HG02938 (cell line): ENCODE measurements around the gene OGT.

Experiments used
- ATAC-seq: cut with Tn5 transposase; IDR thresholded peaks from one replicate; pipeline ENCODE4 v1.9.1; 2021; ENCODE audit warnings: mild to moderate bottlenecking, moderate library complexity; ENCODE audit not compliant: unreplicated experiment

Gene OGT

GRCh38 chrX:71621603-71622002, 88.7 kb downstream of the OGT start:
- no peak for ATAC-seq

GRCh38 chrX:71622032-71622575, 89.2 kb downstream of the OGT start:
- no peak for ATAC-seq

- ATAC-seq = peak; percentile 51
Observed at GRCh38 chrX:71622576-71623450, 89.9 kb downstream of the OGT start.

- no peak for ATAC-seq
Observed at GRCh38 chrX:71623714-71624113, 90.8 kb downstream of the OGT start.

- no peak for ATAC-seq
Observed at GRCh38 chrX:71625471-71625870, 92.6 kb downstream of the OGT start.
